IPS-18a (cell line): Measurements from ENCODE around the gene TTC29.

Experiments
- H3K27ac ChIP-seq: one replicate; pipeline ENCODE4 v1.5.1; 2013; ENCODE audit warnings: low read length
- H3K27me3 ChIP-seq: one replicate; pipeline ENCODE4 v1.6.1; 2013; ENCODE audit warnings: mild to moderate bottlenecking, low read length; ENCODE audit not compliant: control insufficient read depth, insufficient read depth
- H3K36me3 ChIP-seq: one replicate; pipeline ENCODE4 v1.6.1; 2013; ENCODE audit warnings: low read depth, low read length; ENCODE audit not compliant: control insufficient read depth
- H3K4me1 ChIP-seq: one replicate; pipeline ENCODE4 v1.6.1; 2013; ENCODE audit warnings: low read depth, low read length; ENCODE audit not compliant: control insufficient read depth
- H3K4me3 ChIP-seq: one replicate; pipeline ENCODE4 v1.5.1; 2013; ENCODE audit warnings: low read length
- H3K9ac ChIP-seq: one replicate; pipeline ENCODE4 v1.6.1; 2013; ENCODE audit warnings: mild to moderate bottlenecking, low read length, moderate library complexity
- H3K9me3 ChIP-seq: one replicate; pipeline ENCODE4 v1.6.1; 2013; ENCODE audit warnings: low read depth, low read length; ENCODE audit not compliant: control insufficient read depth

TTC29 gene, protein sequence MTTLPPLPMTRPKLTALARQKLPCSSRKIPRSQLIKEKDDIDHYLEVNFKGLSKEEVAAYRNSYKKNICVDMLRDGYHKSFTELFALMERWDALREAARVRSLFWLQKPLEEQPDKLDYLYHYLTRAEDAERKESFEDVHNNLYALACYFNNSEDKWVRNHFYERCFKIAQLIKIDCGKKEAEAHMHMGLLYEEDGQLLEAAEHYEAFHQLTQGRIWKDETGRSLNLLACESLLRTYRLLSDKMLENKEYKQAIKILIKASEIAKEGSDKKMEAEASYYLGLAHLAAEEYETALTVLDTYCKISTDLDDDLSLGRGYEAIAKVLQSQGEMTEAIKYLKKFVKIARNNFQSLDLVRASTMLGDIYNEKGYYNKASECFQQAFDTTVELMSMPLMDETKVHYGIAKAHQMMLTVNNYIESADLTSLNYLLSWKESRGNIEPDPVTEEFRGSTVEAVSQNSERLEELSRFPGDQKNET

DNA sequence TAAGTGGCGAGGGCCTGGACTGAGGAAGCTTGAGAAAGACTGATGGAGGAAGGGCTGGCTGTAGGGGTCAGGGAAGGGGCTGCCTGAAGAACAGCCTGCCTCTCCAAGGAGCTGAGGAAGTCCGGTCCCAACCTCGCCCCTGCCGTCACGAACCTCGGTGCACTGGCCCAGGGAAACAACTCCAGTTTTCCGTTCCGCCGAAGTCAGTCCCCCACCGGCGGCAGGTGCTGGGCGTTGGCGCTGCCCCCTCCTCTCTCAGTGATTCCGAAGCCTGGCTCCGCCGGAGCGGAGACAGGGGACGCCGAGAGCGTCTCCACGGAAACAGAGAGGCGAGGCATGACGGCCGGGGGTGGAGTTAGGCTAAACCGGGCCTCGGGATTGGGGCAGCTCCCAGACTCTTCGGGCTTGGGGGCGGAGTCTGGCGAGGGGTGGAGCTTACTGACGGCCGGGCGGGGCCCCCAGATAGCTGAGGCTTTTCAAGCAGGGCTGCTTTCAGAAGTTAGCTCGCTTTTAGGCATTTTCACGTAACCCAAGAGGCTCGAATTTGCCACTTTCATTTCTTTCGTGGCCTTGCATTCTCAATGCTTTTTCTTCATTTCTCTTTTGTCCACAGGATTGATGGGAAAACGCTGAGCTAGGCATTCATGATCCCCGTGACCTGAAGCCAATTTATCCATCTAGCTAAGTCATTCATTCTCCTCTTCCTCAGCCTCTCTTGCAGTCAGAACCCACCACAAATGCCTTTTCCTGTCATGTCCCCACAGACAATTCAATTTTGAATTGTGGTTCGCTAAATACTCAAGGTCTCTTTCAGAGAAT, at the start of gene TTC29:
Gene TTC29 (minus strand): TSS at position 309 of the 819 bp plus-strand sequence. CDS start 5,969 bp downstream, outside the sequence.
- Histone ChIP-seq H3K9me3 (no peaks in the 10 kb centered on the region), H3K36me3 (no peaks in the 10 kb centered on the region), H3K4me3 (peak within 1 kb of the TSS; percentile 69), H3K9ac (no peak within 1 kb of the TSS), H3K27ac (no peak within 1 kb of the TSS), H3K4me1 (no peaks in the 10 kb centered on the region), H3K27me3 (peaks cover 10% of the 10 kb centered on the region)

- Histone ChIP-seq H3K27ac (no peak overlapping the region), H3K4me3 (no peak overlapping the region), H3K36me3 (no peaks in the 10 kb centered on the region), H3K9me3 (no peaks in the 10 kb centered on the region), H3K27me3 (no peaks in the 10 kb centered on the region), H3K9ac (no peak overlapping the region), H3K4me1 (no peaks in the 10 kb centered on the region)
Observed at GRCh38 chr4:146981651-146982050, 36.0 kb upstream of the TTC29 start.

- no peaks in the 10 kb centered on the region for H3K36me3 ChIP-seq
- no peak overlapping the region for H3K4me3 ChIP-seq
- no peak overlapping the region for H3K9ac ChIP-seq
- H3K27ac ChIP-seq, result no peak overlapping the region
- no peaks in the 10 kb centered on the region for H3K9me3 ChIP-seq
- no peaks in the 10 kb centered on the region for H3K4me1 ChIP-seq
- H3K27me3 ChIP-seq, result no peaks in the 10 kb centered on the region
Observed at GRCh38 chr4:146978641-146979040, 33.0 kb upstream of the TTC29 start.

DNA sequence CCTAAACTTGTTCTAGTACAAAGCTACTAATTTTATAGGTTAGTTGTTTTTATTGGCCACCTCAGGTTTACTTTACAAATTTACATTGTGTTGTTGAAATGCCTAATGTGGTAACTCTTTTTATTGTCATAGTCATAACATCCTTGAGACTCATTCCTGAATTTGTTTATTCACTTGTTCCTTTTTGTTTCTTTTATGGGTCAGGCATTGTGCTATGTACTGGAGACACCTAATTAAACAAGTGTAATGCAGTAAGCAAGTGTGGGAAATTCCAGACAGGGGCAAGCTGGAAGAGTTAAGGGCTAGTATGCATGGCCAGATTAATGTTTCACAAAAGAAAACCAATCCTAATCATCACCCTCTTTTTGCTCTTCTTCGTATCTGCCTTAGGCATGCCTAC, 30.5 kb upstream of the TTC29 start:
- Histone ChIP-seq H3K27ac (no peak overlapping the region), H3K9me3 (no peaks in the 10 kb centered on the region)

DNA sequence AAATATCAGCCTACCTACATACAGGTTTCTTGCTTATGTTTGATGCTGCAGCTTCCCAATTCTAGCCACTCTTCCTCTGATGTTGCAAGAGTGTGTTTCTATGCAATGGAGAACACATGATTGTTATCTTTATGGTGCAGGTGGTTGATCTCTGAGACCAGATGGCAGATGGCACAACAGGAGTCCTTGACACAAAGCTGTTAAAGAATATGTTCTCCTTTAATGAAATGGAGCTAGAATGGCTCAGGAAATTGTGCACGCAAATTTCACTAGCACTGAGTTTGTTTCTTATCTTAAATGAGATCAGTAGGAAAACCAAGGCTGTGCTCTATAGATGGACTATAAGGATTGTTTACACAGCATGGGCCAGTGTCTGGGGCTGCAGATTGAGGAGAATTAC, 29.9 kb upstream of the TTC29 start:
- H3K27me3 ChIP-seq, result no peaks in the 10 kb centered on the region
- H3K9me3 ChIP-seq, result no peaks in the 10 kb centered on the region
- no peak overlapping the region for H3K27ac ChIP-seq
- H3K4me1 ChIP-seq, result no peaks in the 10 kb centered on the region
- H3K9ac ChIP-seq, result no peak overlapping the region
- H3K4me3 ChIP-seq, result no peak overlapping the region
- H3K36me3 ChIP-seq, result no peaks in the 10 kb centered on the region

More for the DNA sequence above, 30.5 kb upstream of the TTC29 start:
- Histone ChIP-seq H3K27me3 (no peaks in the 10 kb centered on the region), H3K4me1 (no peaks in the 10 kb centered on the region), H3K36me3 (no peaks in the 10 kb centered on the region), H3K4me3 (no peak overlapping the region), H3K9ac (no peak overlapping the region)

DNA sequence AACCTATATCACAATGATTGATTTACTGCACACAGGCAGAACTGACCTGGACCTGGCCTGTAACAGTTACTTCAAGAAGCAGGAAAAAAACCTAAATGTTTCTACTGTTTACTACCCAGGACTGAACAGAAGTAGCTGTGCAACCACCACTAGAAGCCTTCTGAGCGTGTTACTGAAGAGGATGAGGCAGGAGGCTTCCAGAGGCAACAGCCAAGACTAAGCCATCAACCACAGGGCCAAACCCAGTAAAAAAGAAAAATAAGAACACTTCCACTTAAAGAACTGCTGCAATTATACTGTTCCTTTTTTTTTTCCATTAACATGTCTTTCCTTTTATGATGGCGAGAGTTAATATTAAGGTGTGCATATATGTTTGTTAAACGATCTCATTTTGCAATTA, 29.4 kb upstream of the TTC29 start:
- Histone ChIP-seq H3K27ac (no peak overlapping the region), H3K9ac (no peak overlapping the region), H3K9me3 (no peaks in the 10 kb centered on the region), H3K4me3 (no peak overlapping the region), H3K36me3 (no peaks in the 10 kb centered on the region), H3K4me1 (no peaks in the 10 kb centered on the region), H3K27me3 (no peaks in the 10 kb centered on the region)

GRCh38 chr4:146972036-146972435, 26.4 kb upstream of the TTC29 start:
- H3K27ac ChIP-seq, result no peak overlapping the region
- H3K9ac ChIP-seq, result no peak overlapping the region
- H3K9me3 ChIP-seq, result no peaks in the 10 kb centered on the region
- no peaks in the 10 kb centered on the region for H3K36me3 ChIP-seq
- no peaks in the 10 kb centered on the region for H3K27me3 ChIP-seq
- H3K4me1 ChIP-seq, result no peaks in the 10 kb centered on the region
- no peak overlapping the region for H3K4me3 ChIP-seq

DNA sequence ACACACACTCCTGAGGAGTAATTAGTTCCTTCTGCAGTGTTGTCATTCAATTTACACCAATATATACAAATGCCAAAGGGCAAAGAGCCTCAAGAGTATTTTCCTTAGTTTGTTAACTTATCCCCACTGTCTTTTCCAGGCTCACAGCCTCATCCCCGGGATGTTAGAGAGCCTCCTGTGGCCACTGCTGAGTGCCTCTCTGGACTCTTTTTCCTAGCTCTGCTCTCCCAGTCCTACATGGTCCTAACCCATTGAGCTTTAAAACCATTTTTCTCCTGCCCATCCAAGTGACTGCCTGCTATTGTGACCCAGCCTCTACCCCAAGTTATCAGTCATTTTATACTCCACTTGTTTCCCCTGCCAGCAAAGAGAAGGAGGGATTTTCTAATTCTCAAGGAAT, 23.5 kb upstream of the TTC29 start:
- no peaks in the 10 kb centered on the region for H3K4me1 ChIP-seq
- no peak overlapping the region for H3K4me3 ChIP-seq
- H3K27ac ChIP-seq, result no peak overlapping the region
- no peak overlapping the region for H3K9ac ChIP-seq
- H3K36me3 ChIP-seq, result no peaks in the 10 kb centered on the region
- H3K9me3 ChIP-seq, result no peaks in the 10 kb centered on the region
- no peaks in the 10 kb centered on the region for H3K27me3 ChIP-seq

- no peaks in the 10 kb centered on the region for H3K27me3 ChIP-seq
- no peaks in the 10 kb centered on the region for H3K9me3 ChIP-seq
- no peak overlapping the region for H3K27ac ChIP-seq
- H3K4me1 ChIP-seq, result no peaks in the 10 kb centered on the region
- H3K36me3 ChIP-seq, result no peaks in the 10 kb centered on the region
- H3K4me3 ChIP-seq, result no peak overlapping the region
- H3K9ac ChIP-seq, result no peak overlapping the region
Observed at GRCh38 chr4:146960634-146961033, 15.0 kb upstream of the TTC29 start.

GRCh38 chr4:146959692-146960091, 14.0 kb upstream of the TTC29 start:
- H3K27me3 ChIP-seq, result no peaks in the 10 kb centered on the region
- no peak overlapping the region for H3K27ac ChIP-seq

GRCh38 chr4:146957237-146957636, 11.6 kb upstream of the TTC29 start:
- no peaks in the 10 kb centered on the region for H3K4me1 ChIP-seq
- H3K4me3 ChIP-seq, result no peak overlapping the region
- H3K27me3 ChIP-seq, result no peaks in the 10 kb centered on the region
- H3K9ac ChIP-seq, result no peak overlapping the region
- no peaks in the 10 kb centered on the region for H3K36me3 ChIP-seq
- H3K27ac ChIP-seq, result no peak overlapping the region
- no peaks in the 10 kb centered on the region for H3K9me3 ChIP-seq

More at GRCh38 chr4:146959692-146960091, 14.0 kb upstream of the TTC29 start:
- Histone ChIP-seq H3K9me3 (no peaks in the 10 kb centered on the region), H3K4me1 (no peaks in the 10 kb centered on the region), H3K9ac (no peak overlapping the region), H3K36me3 (no peaks in the 10 kb centered on the region), H3K4me3 (no peak overlapping the region)
